Stimulated activated naive CD4-positive, alpha-beta T cell (primary cell): ENCODE data around the gene RAPGEF5.

ENCODE experiments used
- DNase-seq, 6 experiments: peaks; one replicate each; lab custom pipeline; 2025; lab: John Stamatoyannopoulos, UW

RAPGEF5 gene

GRCh38 chr7:22256541-22257096 lies 100.3 kb downstream of the RAPGEF5 start:
- DNase-seq = no peak

GRCh38 chr7:22255834-22256233 lies 101.1 kb downstream of the RAPGEF5 start:
- DNase-seq = no peak

GRCh38 chr7:22255342-22255741 lies 101.6 kb downstream of the RAPGEF5 start:
- DNase-seq = no peak

GRCh38 chr7:22252936-22253536 lies 103.9 kb downstream of the RAPGEF5 start:
- DNase-seq = no peak

- DNase-seq = no peak
These were observed 104.9 kb downstream of the RAPGEF5 start for GRCh38 chr7:22252016-22252415.

- no peak for DNase-seq
These were observed 105.7 kb downstream of the RAPGEF5 start for GRCh38 chr7:22251281-22251680.

- no peak for DNase-seq
These were observed 106.6 kb downstream of the RAPGEF5 start for GRCh38 chr7:22250390-22250789.

GRCh38 chr7:22248111-22248809 lies 108.7 kb downstream of the RAPGEF5 start:
- DNase-seq = no peak

GRCh38 chr7:22241805-22242390 lies 115.1 kb downstream of the RAPGEF5 start:
- no peak for DNase-seq

GRCh38 chr7:22240904-22241571 lies 115.9 kb downstream of the RAPGEF5 start:
- DNase-seq = no peak

- no peak for DNase-seq
These were observed 118.3 kb downstream of the RAPGEF5 start for GRCh38 chr7:22238354-22239311.

- no peak for DNase-seq
These were observed 121.8 kb downstream of the RAPGEF5 start for GRCh38 chr7:22235134-22235533.

- DNase-seq = no peak
These were observed 122.7 kb downstream of the RAPGEF5 start for GRCh38 chr7:22234227-22234626.

- no peak for DNase-seq
These were observed 125.1 kb downstream of the RAPGEF5 start for GRCh38 chr7:22231806-22232205.

- DNase-seq = no peak
These were observed 125.8 kb downstream of the RAPGEF5 start for GRCh38 chr7:22231141-22231540.

- no peak for DNase-seq
These were observed 126.7 kb downstream of the RAPGEF5 start for GRCh38 chr7:22230238-22230637.

- DNase-seq = no peak
These were observed 127.8 kb downstream of the RAPGEF5 start for GRCh38 chr7:22229148-22229547.

- DNase-seq = no peak
These were observed 133.1 kb downstream of the RAPGEF5 start for GRCh38 chr7:22223807-22224206.

GRCh38 chr7:22220941-22221340 lies 136.0 kb downstream of the RAPGEF5 start:
- DNase-seq = no peak

- no peak for DNase-seq
These were observed 137.0 kb downstream of the RAPGEF5 start for GRCh38 chr7:22219739-22220493.

- no peak for DNase-seq
These were observed 137.9 kb downstream of the RAPGEF5 start for GRCh38 chr7:22219036-22219435.
